SK-N-MC (cell line): Measurements from ENCODE around the gene F12.

Experiments used
- DNase-seq: peaks from one replicate; pipeline ENCODE4 v3.0.0-alpha.2; 2011; ENCODE audit warnings: low read depth, low spot score
- H3K27ac ChIP-seq: fragments of 200-600 bp; sonication (generic); 2 replicates; pipeline ENCODE4 v1.5.1; 2016; ENCODE audit warnings: mixed run types
- H3K36me3 ChIP-seq: fragments of 200-600 bp; sonication (generic); 2 replicates; pipeline ENCODE4 v1.6.1; 2017; ENCODE audit warnings: antibody characterized with exemption, low read length, mixed read lengths; ENCODE audit not compliant: insufficient read depth
- H3K4me3 ChIP-seq: fragments of 200-600 bp; sonication (generic); 2 replicates; pipeline ENCODE4 v1.5.1; 2016
- H3K9ac ChIP-seq: fragments of 200-600 bp; sonication (generic); 2 replicates; pipeline ENCODE4 v1.8.0; 2017; ENCODE audit warnings: mixed run types, mixed read lengths; ENCODE audit not compliant: insufficient read length
- H3K9me3 ChIP-seq: fragments of 200-600 bp; sonication (generic); 2 replicates; pipeline ENCODE4 v1.6.1; 2017; ENCODE audit warnings: low read depth, mild to moderate bottlenecking, antibody characterized with exemption, low read length, moderate library complexity, mixed read lengths
- EZH2 ChIP-seq: fragments of 200-600 bp; sonication (generic); IDR thresholded peaks from one replicate; pipeline ENCODE4 v1.6.1; 2017; ENCODE audit warnings: antibody characterized with exemption
- FOXP2 ChIP-seq: optimal IDR thresholded peaks from 2 replicates; pipeline ENCODE3; 2011; ENCODE audit warnings: mild to moderate bottlenecking, moderate library complexity; ENCODE audit not compliant: insufficient read depth; ENCODE audit errors: extremely low read length, control extremely low read depth
- POLR2AphosphoS5 ChIP-seq: IDR thresholded peaks from 2 replicates; pipeline ENCODE4 v1.6.1; 2012; ENCODE audit warnings: mild to moderate bottlenecking, low read depth, low read length, borderline replicate concordance

The F12 gene

GRCh38 chr5:177399997-177400868, 9.1 kb downstream of the F12 start, which contains the start of gene PFN3:
PFN3 (minus strand) TSS chr5:177400661; CDS start chr5:177400576, 85 bp downstream.
- Histone ChIP-seq H3K9me3 (no peaks in the 10 kb centered on the region), H3K27ac (no peak within 1 kb of the TSS), H3K36me3 (no peaks in the 10 kb centered on the region), H3K9ac (no peak within 1 kb of the TSS), H3K4me3 (no peak within 1 kb of the TSS)
- no peak for TF ChIP-seq EZH2
- no peak for TF ChIP-seq FOXP2
- DNase-seq, result no peak

- no peak overlapping the region for H3K4me3 ChIP-seq
- DNase-seq, result no peak
- no peaks in the 10 kb centered on the region for H3K9me3 ChIP-seq
- H3K27ac ChIP-seq, result no peak overlapping the region
- H3K36me3 ChIP-seq, result no peaks in the 10 kb centered on the region
- TF ChIP-seq EZH2, result no peak
- no peak for TF ChIP-seq POLR2AphosphoS5
- no peak for TF ChIP-seq FOXP2
- H3K9ac ChIP-seq, result no peak overlapping the region
These were observed 11.4 kb downstream of the F12 start for GRCh38 chr5:177397875-177398390.

DNA sequence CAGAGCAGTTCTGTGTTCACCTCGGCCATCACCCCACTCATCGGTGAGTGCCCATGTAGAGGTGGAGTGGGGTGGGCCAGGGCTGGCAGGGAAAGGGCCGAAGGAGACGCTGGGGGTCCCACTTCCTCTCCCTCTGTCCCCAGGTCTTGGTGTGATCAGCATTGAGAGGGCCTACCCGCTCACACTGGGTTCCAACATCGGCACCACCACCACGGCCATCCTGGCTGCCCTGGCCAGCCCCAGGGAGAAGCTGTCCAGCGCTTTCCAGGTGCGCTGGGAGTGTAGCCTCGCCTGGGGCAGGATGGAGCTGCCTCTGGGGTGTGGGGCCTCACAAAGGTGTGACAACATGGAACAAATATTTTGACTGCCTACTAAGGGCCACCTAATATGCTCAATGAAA, 12.6 kb downstream of the F12 start:
- no peak for TF ChIP-seq FOXP2

GRCh38 chr5:177396078-177396477, 13.3 kb downstream of the F12 start:
- Histone ChIP-seq H3K9me3 (no peaks in the 10 kb centered on the region), H3K4me3 (no peak overlapping the region), H3K27ac (no peak overlapping the region), H3K9ac (no peak overlapping the region), H3K36me3 (no peaks in the 10 kb centered on the region)
- TF ChIP-seq POLR2AphosphoS5 (no peak), FOXP2 (no peak), EZH2 (no peak)
- no peak for DNase-seq

More for the DNA sequence above, 12.6 kb downstream of the F12 start:
- Histone ChIP-seq H3K4me3 (no peak overlapping the region), H3K36me3 (no peaks in the 10 kb centered on the region), H3K9ac (no peak overlapping the region), H3K9me3 (no peaks in the 10 kb centered on the region), H3K27ac (no peak overlapping the region)
- no peak for DNase-seq

DNA sequence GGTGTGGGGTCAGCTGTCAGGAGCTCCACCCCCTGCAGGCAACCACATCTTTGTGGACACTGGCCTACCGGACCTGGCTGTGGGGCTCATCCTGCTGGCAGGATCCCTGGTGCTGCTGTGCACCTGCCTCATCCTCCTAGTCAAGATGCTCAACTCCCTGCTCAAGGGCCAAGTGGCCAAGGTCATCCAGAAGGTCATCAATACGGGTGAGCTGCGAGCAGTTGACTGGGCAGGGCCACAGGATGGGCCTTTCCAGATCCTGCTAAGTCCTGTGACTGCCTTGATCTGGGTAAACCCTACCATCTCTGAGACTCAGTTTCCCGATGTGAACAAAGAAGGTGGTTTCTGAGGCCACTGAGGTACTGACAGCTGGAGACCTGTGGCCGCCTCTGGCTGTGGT, 15.4 kb downstream of the F12 start:
- no peak for DNase-seq
- TF ChIP-seq EZH2 (no peak), FOXP2 (no peak), POLR2AphosphoS5 (no peak)
- H3K9ac ChIP-seq, result no peak overlapping the region
- no peaks in the 10 kb centered on the region for H3K36me3 ChIP-seq
- no peak overlapping the region for H3K27ac ChIP-seq
- H3K4me3 ChIP-seq, result no peak overlapping the region
- no peaks in the 10 kb centered on the region for H3K9me3 ChIP-seq

DNA sequence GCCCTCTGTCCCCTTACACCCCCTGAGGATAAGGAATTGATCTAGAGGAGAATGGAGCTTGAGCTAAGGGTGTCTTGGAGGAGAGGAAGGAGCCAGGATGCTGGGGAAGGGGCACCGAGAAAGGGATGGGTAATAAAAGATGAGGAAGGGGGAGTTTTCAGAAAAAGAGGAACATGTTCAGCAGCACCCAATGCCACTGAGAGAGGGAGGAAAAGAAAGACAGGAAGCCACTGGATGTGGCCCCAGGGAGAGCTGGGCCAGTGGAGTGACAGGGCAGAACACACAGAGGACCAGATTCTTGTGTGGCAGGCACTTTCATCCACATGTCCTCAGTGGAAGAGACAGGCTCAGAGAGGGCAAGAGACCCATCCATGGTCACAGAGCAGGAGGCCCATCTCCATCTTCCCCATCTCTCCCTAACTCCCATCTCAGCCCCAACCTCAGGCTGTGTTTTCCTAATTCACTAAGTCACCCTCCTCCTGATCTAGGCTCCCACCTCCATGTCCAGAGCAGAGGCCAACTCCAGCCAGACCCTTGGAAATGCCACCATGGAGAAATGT, 16.1 kb downstream of the F12 start:
- no peak overlapping the region for H3K4me3 ChIP-seq

DNA sequence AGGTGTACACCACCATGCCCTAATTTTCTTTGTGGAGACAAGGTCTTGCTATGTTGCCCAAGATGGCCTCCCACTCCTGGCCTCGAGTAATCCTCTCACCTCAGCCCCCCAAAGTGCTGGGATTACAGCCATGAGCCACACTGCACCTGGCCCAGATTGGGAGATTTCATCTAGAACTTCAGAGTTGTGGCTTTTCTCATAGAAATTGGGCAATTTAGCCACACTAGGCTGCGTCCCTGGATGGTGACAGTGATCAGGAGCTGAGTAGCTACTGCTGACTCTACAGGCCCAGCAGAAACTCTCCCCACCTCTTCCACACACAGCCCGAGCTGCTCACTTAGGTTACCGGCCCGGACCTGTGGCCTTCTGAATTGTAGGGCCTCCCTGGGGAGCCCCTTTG, 16.6 kb downstream of the F12 start:
- H3K27ac ChIP-seq, result no peak overlapping the region
- TF ChIP-seq POLR2AphosphoS5 (no peak), FOXP2 (no peak), EZH2 (no peak)

More for the DNA sequence above, 16.1 kb downstream of the F12 start:
- no peaks in the 10 kb centered on the region for H3K36me3 ChIP-seq
- no peak for DNase-seq
- no peak for TF ChIP-seq EZH2
- TF ChIP-seq FOXP2, result no peak
- TF ChIP-seq POLR2AphosphoS5, result no peak
- no peak overlapping the region for H3K27ac ChIP-seq
- H3K9me3 ChIP-seq, result no peaks in the 10 kb centered on the region
- H3K9ac ChIP-seq, result no peak overlapping the region

GRCh38 chr5:177390363-177391300, 18.7 kb downstream of the F12 start:
- Histone ChIP-seq H3K9ac (peak overlapping the region; percentile 28), H3K9me3 (no peaks in the 10 kb centered on the region), H3K27ac (no peak overlapping the region), H3K4me3 (no peak overlapping the region), H3K36me3 (no peaks in the 10 kb centered on the region)
- DNase-seq, result peak; percentile 42
- TF ChIP-seq EZH2 (no peak), POLR2AphosphoS5 (no peak), FOXP2 (no peak)

More for the DNA sequence above, 16.6 kb downstream of the F12 start:
- Histone ChIP-seq H3K9me3 (no peaks in the 10 kb centered on the region), H3K4me3 (no peak overlapping the region), H3K9ac (no peak overlapping the region), H3K36me3 (no peaks in the 10 kb centered on the region)
- no peak for DNase-seq
